ENCODE measurements around the gene KRTAP5-9. TPM values are rescaled to one million over a fixed set of nuclear protein-coding genes. Genes with fewer than 3 reads are reported as not detected.

Gene KRTAP5-9, protein sequence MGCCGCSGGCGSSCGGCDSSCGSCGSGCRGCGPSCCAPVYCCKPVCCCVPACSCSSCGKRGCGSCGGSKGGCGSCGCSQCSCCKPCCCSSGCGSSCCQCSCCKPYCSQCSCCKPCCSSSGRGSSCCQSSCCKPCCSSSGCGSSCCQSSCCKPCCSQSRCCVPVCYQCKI
- not detected in 2 replicates for total RNA-seq
- long read RNA-seq: 0 reads

DNA sequence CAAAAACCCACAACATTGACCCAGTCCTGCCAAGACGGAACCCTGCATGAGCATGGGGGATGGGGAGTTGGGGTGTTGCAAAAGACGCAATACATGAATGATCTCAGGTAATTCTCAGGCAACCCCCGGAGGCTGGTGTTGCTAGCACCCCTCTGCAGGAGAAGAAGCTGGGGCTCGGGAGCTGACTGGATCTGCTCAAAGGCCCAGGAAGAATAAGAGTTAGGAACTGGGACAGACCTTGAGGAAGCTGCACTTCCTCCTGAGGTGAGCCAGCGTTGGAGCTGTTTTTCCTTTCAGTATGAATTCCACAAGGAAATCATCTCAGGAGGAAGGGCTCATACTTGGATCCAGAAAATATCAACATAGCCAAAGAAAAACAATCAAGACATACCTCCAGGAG, at the start of gene KRTAP5-9:
TSS of gene KRTAP5-9 (plus strand) at position 301 of the 400 bp plus-strand sequence. CDS start 238 bp downstream, outside the sequence.
- no peak for DNase-seq (ENCODE audit: extremely low spot score, unreplicated experiment)
- H3K4me3 Mint-ChIP-seq (ENCODE audit: unreplicated experiment): no peak within 1 kb of the TSS
- H3K27ac Mint-ChIP-seq (ENCODE audit: unreplicated experiment): no peak within 1 kb of the TSS
- TF ChIP-seq, protein P1, sequence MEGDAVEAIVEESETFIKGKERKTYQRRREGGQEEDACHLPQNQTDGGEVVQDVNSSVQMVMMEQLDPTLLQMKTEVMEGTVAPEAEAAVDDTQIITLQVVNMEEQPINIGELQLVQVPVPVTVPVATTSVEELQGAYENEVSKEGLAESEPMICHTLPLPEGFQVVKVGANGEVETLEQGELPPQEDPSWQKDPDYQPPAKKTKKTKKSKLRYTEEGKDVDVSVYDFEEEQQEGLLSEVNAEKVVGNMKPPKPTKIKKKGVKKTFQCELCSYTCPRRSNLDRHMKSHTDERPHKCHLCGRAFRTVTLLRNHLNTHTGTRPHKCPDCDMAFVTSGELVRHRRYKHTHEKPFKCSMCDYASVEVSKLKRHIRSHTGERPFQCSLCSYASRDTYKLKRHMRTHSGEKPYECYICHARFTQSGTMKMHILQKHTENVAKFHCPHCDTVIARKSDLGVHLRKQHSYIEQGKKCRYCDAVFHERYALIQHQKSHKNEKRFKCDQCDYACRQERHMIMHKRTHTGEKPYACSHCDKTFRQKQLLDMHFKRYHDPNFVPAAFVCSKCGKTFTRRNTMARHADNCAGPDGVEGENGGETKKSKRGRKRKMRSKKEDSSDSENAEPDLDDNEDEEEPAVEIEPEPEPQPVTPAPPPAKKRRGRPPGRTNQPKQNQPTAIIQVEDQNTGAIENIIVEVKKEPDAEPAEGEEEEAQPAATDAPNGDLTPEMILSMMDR (IDR thresholded peaks at IDR 0.05): no peak
- peaks cover 4% of the 10 kb centered on the region for H3K9me3 Mint-ChIP-seq (ENCODE audit: unreplicated experiment)
- no peaks in the 10 kb centered on the region for H3K36me3 Mint-ChIP-seq (ENCODE audit: unreplicated experiment)
- peaks cover 4% of the 10 kb centered on the region for H3K27me3 Mint-ChIP-seq (ENCODE audit: unreplicated experiment)
- no peaks in the 10 kb centered on the region for H3K4me1 Mint-ChIP-seq (ENCODE audit: unreplicated experiment)

DNA sequence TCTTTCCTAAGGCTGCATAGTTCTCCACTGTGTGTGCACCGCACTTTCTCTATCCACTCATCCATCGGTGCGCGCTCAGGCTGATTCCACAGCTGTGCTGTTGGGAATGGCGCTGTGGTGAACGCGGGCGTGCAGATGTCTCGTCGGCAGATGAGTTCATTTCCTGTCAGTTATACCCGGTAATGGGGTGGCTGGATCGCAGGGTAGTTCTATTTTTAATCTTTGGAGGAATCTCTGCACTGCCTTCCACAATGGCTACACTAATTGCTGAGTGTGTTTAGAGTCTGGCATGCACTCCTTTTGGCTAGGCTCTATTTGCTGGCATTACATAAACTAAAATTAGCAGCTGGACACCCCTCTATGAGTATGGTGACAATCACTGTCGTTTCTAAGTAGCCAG, 49.1 kb upstream of the KRTAP5-9 start:
- no peaks in the 10 kb centered on the region for H3K9me3 Mint-ChIP-seq (ENCODE audit: unreplicated experiment)
- no peak overlapping the region for H3K4me3 Mint-ChIP-seq (ENCODE audit: unreplicated experiment)

DNA sequence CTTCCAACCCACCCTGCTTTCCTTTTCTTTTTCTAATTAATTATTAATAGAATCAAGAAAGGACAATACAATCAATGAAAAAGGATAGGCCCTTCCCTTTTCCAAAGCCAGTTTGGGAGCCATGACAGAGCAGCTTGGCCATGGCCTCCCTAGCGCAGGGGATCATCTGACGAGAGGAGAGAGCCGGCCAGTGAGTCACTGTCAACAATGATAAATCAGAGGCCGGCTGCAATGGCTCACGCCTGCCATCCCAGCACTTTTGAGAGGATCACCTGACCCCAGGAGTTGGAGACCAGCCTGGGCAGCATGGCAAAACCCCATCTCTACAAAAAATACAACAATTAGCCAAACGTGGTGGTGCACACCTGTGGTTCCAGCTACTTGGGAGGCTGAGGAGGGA, 48.7 kb upstream of the KRTAP5-9 start:
- Mint-ChIP-seq H3K27ac (ENCODE audit: unreplicated experiment) (no peak overlapping the region), H3K27me3 (ENCODE audit: unreplicated experiment) (no peaks in the 10 kb centered on the region), H3K4me1 (ENCODE audit: unreplicated experiment) (peaks cover 10% of the 10 kb centered on the region), H3K36me3 (ENCODE audit: unreplicated experiment) (peaks cover 50% of the 10 kb centered on the region), H3K4me3 (ENCODE audit: unreplicated experiment) (no peak overlapping the region), H3K9me3 (ENCODE audit: unreplicated experiment) (no peaks in the 10 kb centered on the region)
- TF ChIP-seq, protein P1 (IDR thresholded peaks at IDR 0.05): no peak
- peak; percentile 59 for DNase-seq (ENCODE audit: extremely low spot score, unreplicated experiment)

More for the DNA sequence above, 49.1 kb upstream of the KRTAP5-9 start:
- peaks cover 54% of the 10 kb centered on the region for H3K36me3 Mint-ChIP-seq (ENCODE audit: unreplicated experiment)
- no peak overlapping the region for H3K27ac Mint-ChIP-seq (ENCODE audit: unreplicated experiment)
- peak; percentile 69 for DNase-seq (ENCODE audit: extremely low spot score, unreplicated experiment)
- H3K4me1 Mint-ChIP-seq (ENCODE audit: unreplicated experiment): peaks cover 9% of the 10 kb centered on the region
- TF ChIP-seq, protein P1 (IDR thresholded peaks at IDR 0.05): no peak
- no peaks in the 10 kb centered on the region for H3K27me3 Mint-ChIP-seq (ENCODE audit: unreplicated experiment)

DNA sequence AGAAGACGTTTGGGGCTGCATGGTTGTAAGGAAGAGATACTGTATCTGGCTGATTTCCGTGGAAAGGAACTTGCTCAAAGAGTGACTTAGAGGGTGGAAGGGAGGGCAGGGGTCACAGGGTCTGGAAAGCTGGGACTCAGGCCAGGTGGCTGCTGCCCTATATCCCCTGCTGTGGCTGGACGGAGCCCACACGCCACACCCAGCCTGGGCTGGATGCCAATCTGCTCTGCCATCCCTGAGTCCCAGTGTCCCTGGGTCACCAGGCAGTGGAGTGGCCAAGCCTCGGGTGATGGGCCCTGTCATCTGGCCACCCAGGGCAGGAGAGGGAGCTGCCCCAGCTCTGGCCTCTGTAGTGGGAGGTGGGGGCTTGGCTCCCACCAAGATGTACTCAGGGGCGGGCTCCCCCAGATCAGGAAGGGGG, 47.6 kb upstream of the KRTAP5-9 start:
- H3K36me3 Mint-ChIP-seq (ENCODE audit: unreplicated experiment): peaks cover 45% of the 10 kb centered on the region
- H3K4me3 Mint-ChIP-seq (ENCODE audit: unreplicated experiment): no peak overlapping the region
- TF ChIP-seq, protein P1 (IDR thresholded peaks at IDR 0.05): no peak
- no peaks in the 10 kb centered on the region for H3K9me3 Mint-ChIP-seq (ENCODE audit: unreplicated experiment)
- H3K4me1 Mint-ChIP-seq (ENCODE audit: unreplicated experiment): peaks cover 11% of the 10 kb centered on the region
- DNase-seq (ENCODE audit: extremely low spot score, unreplicated experiment): no peak
- peak overlapping the region; percentile 14 for H3K27ac Mint-ChIP-seq (ENCODE audit: unreplicated experiment)
- no peaks in the 10 kb centered on the region for H3K27me3 Mint-ChIP-seq (ENCODE audit: unreplicated experiment)

DNA sequence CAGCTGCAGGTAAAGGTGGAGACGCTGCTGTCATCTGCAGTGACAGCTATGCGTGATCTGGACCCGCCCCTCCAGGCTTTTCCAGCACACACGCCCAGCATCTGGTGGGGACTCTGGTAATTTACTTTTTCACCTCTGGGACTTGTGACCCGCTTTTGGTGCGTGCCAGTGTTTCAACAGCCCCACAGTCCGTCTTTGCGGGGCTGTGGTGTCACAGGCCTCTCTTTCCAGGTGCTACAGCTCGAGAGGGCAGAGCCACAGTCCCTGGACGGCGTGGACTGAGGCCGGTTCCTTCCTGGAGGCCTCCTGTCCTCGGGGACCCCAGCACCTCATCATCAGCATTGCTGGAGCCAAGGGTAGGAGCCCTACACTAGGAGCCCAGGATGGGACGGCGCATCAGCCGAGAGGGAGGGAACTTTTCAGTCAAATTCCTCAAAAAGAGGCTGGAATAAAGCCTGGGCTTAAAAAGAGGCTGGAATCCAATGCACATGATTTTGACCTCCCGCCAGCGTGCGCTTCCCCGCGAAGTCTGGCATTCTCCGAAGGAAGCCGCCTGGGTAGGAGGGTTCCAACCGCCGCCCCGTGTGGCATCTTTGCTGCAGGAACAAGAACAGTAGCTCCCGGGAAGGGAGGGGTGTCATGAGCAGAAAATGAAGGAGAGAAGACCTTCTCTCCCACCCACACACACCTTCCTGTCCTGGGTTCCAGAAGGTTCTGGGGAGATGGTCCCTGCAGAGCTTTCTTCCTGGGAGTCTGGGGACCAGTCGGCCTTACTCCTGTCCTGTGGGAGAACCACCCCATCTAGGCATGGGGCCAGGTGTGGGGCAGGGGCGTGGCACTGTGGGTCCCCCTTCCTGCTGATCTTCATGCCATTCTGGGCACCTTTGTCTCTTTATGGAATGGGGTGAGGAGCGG, 46.9 kb upstream of the KRTAP5-9 start:
- TF ChIP-seq, protein P1 (IDR thresholded peaks at IDR 0.05): no peak
- peaks cover 11% of the 10 kb centered on the region for H3K4me1 Mint-ChIP-seq (ENCODE audit: unreplicated experiment)
- peaks cover 46% of the 10 kb centered on the region for H3K36me3 Mint-ChIP-seq (ENCODE audit: unreplicated experiment)
- H3K9me3 Mint-ChIP-seq (ENCODE audit: unreplicated experiment): no peaks in the 10 kb centered on the region
- no peak overlapping the region for H3K4me3 Mint-ChIP-seq (ENCODE audit: unreplicated experiment)
- peak; percentile 79 for DNase-seq (ENCODE audit: extremely low spot score, unreplicated experiment)
- no peaks in the 10 kb centered on the region for H3K27me3 Mint-ChIP-seq (ENCODE audit: unreplicated experiment)
- no peak overlapping the region for H3K27ac Mint-ChIP-seq (ENCODE audit: unreplicated experiment)
